HG02763 (cell line): ENCODE measurements around the gene COL4A6.
A peak's percentile ranks its signal among the peaks of the same experiment; 100 is the strongest.

Source experiments
- ATAC-seq: cut with Tn5 transposase; IDR thresholded peaks from one replicate; pipeline ENCODE4 v1.9.1; 2021; ENCODE audit warnings: mild to moderate bottlenecking, moderate library complexity; ENCODE audit not compliant: unreplicated experiment

Gene COL4A6

DNA sequence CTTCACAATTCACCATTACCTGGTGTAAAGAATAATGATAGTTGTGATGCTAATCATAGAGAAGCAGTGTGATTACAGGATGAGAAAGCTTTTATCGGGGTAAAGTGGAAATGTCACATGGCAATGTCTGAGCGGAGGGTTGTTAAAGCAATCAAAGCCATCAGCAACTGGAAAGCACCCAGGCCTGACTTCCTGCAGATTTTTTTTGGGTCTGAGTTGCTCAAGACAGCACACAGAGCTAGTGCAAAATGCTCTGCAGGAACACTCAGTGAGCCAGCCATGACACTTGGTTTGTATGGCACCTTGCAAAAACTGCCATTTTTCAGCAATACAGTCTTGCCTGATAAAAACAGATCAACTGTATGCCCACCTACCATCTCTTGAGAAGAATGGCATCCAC is 152.9 kb downstream of the COL4A6 start:
- no peak for ATAC-seq

DNA sequence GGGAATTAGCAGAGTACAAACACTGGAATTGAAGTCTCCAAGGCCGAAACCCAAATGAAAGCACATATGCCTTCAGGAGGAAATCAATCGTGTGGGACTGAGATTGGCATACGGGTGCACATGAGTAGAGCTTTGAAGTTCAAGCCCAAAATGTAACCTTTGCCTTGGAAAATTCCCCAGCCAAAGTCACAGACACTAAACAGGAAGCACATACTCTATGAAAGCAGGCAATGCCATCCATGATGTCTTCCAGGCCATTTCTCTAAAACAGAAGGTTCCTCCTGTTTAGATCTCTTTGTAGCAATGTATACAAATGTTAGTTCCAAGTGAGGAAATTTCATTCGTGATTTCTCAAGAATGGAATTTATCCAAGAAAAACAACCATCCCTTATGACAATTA is 162.5 kb downstream of the COL4A6 start:
- ATAC-seq: no peak

DNA sequence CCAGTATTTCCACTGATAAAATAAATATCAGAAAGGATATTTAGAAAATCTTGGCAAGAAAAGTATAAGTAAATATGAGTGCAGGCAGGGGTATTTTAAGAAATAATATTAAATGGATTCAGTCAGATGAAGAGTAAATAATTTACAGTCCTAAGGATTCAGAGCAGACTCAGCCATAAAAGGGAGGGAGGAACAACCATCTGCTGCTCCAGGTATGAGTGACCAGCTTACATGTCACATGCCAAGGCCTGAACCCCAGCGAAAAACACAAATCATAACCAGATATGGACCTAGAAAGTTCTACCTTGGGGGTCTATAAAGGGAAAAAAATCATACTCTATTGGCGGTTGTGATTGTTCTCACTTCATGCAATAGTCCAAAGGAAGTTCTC is 166.8 kb downstream of the COL4A6 start:
- no peak for ATAC-seq

DNA sequence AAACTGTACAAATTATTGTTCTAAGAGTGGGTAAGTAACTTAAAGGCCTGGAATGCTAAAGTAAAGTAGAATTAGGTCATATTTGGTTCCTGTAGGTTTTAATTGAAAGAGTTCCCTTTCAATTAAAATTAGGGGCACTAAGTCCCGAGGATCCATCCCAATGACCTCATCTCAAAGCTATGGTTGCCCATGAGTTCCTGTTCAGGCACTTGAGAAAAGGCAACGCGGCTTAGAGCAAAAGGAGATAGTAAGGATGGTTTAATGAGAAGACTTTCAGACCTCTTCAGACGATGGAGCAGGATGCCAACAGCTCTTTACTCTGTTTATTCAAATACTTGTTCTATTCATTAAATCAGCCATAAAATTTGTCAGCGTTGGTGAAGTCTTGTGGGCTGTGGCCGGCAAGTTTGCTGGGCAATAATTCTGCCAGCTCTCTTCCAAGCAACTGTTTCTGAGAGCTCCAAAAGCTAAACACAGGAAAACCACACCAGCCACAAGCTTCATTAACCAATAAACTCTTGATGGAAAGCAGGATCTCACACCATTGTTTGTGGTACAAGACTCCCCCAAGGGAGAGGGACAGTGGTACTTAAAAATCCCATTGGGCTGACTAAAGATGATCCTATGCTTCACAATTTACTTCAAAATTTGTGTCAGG is 167.4 kb downstream of the COL4A6 start:
- ATAC-seq: no peak

DNA sequence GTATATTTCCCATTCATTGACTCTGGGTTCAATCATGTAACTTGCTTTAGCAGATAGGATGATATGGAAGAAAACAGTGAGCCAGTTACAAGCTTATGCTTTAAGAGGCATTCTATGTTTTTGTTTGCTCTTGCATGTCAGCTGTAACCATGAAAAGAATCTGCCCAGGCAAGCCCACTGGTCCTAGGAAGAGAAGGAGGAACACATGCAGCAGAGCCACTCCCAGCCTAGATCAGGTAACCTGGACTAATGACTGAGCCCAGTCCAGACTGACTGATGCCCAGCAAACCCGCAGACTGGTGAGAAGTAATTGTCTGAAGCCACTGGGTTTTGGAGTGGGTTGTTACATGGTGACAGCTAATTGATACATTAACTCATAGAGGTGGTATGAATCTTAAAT is 167.9 kb downstream of the COL4A6 start:
- ATAC-seq: no peak

DNA sequence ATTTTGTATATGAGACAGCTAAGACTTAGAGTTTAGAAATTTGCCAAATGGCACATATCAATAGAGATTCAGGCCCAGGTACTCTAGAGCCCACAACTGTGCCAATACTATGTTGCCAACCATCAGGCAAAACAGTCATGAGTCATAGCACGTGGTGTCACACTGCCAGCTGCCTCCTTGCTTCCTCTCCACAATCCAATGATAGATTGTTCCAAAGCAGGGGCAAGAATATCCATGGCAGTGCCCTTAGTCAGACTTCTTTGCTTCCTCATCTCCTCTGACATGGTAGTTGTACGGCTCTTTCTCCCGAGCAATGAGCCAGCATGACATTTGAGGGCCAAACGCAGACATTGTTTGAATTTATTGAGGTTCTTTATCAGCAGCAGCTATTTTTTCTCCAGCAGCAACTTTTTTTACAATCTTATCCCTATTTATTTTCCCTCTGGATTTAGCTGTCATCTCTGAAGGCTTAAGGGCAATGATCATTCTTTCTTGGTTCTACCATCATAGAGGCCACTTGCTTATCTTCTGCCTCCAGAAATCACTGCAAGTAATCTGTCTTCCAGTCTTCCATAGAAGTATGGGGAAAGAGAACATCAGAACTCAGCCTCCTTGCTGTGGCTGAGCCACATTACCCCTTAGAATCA is 169.7 kb downstream of the COL4A6 start:
- ATAC-seq: no peak

DNA sequence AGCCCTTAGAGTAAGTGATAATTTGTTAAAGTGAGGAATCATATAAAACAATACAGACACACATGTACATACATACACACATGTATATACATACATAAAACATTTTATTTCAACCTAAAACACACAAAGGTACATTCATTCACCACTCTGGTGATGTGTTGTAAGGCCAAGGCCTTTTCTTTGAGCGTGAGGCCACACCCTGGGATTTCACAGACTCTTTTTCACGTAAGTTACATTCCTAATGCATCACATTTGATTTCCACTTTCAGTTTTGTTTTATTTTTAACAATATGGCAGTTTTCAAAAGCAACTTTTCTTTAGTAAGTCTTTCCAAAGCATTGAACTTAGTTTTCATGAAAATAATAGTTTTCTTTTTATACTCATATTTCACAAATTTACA is 170.7 kb downstream of the COL4A6 start:
- no peak for ATAC-seq

DNA sequence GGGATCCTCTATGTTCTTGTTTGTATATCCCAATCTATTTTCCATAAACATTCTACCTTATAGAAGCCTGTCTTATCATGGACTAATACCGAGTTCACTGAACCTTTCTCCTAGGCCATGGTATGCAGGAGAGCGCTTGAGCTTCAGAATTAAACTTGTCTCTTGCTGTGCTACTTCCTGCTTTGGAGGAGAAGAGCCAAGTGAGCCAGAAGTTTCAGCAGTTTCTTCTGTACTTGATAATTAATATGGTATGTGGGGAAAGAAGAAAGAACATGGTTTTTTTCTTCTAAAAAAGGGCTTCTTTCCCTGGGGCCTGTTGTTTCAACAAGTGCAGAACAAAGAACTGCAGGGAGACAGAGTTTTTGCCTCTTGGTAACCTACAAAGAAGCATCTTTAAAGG is 173.8 kb downstream of the COL4A6 start:
- ATAC-seq: no peak

DNA sequence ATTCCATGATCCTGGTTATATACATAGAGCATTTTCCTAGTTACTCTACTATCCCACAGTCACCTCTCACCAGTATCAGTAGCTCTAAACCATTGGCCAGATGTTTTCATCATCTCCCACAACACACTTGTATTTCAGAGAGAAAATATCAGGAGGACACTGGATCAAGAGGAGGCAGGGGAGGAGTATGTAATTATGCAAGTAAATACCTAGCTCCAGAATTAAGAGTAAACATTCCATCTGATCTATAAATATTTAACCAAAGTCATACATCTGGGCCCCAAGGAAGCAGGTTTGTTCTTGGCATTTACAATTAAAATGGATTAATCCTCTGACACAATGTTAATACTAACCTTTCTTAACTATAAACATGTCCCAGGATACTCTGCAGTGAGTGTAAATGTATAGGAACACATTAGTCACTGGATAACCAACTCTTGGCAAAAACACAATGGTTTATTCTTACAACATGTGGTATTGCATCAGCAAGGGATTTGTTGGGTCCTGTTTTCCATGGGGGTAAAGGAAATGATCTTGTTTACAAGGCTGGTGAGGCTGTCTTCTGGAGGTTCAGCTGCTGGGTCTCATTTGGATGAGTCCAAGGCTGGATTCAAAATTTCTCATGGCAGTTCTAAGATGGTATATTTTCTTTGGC is 176.5 kb downstream of the COL4A6 start:
- no peak for ATAC-seq

DNA sequence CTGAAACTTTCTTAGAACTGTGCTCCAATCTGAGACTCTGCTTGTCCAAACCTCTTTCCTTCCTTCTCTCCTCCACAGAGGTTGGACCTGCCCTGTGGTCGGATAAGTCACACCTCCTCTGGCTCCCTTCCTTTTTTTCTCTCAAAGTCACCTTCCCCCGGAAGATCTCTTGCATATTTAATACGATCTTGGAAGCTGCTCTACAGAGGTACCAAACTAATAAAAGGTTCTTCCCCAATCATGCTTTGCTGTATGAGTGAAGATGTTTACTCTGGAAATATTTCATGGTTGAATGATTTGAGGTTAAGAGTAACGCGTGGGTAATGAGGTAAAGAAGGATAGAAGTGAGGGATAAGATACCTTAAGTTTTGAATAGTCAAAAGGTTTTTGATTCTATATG is 180.7 kb downstream of the COL4A6 start:
- no peak for ATAC-seq

DNA sequence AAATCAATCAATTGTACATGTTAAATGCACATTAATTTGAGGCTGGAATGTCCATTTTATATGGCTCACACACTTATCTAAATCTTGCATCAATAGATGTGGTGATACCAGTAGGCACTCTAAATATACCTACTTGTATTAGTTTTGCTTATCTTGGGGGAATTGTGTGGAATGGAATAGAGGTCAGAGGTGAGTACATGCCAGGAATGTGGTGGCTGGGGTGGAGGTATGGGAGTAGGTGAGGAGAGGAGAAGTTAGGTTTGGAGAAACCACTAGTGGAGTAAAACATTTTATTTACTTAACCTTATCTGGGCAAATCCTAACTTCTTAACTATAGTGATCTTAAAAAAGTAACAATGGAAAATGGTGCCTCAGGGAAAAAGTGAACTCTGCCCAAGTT is 183.6 kb downstream of the COL4A6 start:
- no peak for ATAC-seq

DNA sequence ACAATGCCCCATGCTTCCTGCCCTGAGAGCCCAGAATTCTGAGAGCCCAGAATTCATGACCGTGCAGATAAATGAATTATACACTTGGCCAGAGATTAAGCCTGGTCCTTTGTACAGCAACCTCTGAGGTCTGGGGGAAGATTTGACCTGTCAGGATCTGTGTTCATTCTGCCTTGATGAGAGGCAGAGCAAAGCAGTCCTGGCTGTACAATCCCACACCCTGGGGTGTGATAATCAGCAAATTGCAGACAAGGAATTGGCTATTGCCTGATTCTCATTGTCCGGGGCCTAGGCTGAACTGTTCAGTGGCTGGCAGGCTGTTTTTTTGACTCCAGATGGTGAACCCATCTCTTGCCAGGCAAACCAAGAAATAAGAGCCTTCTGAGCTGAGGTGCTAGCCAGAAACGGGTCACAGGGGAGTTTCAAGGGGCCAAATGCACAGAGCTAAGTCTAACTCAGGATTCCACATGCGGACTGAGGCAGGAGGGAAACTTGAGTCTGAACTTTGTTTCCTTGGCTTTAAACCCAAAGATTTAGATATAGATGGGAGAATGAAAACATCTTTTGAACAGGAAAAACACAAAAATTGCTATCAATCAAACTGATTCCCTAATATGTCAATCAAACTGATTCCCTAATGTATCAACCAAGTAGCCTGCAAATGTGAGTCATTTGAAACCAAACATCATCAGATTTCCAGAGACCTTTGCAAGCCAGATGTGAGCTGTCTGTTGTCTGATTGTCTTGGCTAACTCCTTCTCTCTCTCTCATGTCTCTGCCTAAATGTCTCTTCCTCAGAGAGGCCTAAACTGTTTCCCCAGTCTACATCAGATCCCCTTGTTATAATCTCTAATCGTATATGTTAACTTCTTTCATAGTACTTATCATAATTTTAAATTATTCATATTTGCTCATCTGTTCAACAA is 187.3 kb downstream of the COL4A6 start:
- ATAC-seq: no peak

DNA sequence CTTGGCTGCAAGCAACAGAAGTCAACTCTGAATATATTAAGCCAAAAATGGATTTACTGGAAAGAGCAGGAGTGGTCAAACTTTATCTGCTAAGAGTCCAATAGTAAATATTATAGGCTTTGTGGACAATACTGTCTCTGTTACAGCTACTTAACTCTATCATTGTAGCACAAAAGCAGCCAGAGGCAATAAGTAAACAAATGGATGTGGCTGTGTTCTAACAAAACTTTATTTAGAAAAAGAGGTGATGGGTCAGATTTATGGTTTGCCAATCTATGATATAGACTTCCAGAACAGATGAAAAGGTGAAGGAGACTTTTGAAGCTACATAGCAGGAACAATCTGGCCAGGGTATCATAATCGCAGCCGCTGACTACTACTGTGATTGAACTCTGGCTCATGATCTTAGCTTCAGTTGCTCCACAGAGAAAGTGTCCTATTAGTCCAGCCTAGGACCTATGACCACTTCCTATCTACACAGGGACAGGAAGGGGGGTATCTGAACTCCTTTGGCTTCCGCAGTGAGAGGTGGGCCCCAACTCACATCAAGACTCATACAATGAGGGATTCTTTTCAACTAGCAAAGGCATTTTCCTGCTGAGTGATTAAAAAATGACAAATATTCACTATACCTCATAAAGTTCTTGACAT is 191.8 kb downstream of the COL4A6 start:
- no peak for ATAC-seq

DNA sequence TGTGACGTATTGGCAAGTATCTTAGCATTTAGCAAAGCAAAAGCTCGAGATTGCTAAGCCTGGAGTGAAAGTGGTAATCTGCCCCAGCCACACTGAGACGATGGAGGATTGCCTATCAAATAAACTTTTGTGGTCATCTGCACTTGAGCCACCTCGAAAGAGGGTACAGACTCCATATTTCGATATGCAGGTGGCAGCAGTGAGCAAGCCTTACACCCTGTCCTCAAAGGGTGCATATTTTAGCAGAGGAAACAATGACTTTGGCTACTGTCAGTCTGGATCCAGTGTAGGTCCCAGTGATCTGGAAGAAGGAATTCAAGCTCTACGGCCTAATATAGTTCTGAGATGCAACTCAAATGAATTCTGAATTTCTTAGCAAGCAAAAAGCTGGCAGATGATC is 192.8 kb downstream of the COL4A6 start:
- ATAC-seq: no peak

DNA sequence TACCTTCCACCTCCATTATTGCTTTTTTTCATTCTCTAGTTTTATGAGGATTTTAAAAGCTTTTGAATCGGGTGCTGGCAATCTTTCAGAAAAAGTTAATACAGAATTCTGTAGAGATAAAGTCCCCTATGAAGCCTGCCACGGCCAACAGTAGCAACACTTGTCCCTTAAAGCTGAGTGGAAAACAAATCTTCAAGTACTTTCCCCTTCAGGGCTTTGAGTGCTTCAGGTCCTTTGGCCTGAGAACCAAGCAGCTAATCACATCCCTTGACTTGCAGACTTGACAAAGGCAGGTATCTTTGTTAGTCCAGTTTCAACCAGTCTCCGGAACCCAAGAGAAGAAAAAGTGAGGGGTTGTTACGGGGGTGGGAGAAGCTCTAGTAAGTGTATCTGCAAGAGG is 202.2 kb downstream of the COL4A6 start:
- ATAC-seq: no peak

DNA sequence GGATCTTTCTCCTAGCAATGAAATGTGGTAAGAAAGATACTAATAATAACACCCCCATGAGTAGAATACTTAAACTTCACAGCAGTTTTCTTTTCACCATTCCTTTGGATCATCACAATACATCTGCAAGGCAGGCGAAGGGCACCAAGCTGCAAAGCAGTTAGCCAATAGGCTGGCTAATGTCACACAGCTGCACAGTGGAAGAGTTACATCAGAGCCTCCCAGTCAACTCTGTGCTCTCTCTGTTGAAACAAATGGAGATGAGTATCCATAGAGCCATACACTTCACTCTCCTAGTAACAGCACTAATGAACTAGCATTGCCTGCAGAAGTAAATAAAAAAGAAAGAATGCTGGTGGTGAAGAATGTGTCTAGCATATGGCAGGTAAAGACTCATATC is 207.6 kb downstream of the COL4A6 start:
- no peak for ATAC-seq

DNA sequence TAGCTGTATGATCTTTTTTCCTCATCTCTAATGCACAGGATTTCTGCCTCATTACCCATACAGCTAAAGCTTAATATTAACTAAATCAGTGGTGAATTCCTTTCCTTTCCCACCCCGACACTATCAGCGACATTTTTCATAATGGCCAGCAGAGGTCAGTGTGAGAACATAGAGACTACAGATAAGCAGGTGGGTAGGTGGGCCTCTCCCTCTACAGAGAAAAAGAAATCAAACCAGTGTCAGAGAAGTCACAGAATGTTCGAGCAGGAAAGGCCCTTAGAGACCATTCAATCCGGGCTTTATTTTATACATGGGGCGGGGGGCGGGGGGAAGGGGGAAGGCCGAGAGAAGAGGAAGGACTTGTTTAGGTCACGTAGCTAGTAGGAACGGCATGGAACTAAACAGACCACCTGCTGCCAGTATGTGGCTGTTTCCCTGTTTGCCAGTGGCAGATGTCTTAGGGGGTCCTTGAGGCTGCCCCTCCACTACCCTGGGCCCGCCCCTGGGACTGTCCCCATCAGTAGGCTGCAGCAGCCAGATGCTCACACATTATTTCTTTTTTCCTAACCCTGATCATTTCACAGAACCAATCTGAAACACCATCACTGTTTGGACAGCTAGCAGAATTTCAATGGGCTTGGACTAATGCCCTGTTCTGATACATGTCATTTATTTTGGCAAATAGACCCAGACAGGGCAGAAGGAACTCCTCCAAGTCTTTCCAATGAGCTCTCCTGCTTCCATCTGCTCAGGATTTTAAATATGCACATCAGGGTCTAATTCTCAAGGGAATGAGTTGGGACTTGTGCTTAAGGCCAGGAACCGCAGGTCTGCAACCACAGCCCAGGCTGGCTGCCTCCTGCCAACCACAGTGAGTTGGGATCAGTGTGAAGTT is 213.2 kb downstream of the COL4A6 start:
- peak; percentile 54 for ATAC-seq

DNA sequence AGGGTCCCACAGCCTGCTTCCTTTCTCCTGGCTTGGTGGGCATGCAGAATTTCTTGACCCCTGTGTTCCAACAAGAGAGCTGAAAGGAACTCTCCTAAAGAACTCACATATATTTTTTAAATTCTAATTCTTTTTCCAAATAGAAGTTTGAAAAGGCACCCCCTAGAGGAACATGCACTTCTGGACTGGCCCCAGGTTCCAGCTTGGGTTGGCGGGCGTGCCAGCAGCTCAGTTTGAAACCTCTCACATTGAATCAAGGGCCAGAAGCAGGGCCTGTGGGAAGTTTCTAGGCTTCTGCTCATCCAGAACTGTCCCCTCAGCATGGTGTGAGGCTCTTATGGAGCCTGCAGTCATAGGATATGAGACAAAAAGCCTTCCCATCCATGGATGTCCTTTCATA is 214.0 kb downstream of the COL4A6 start:
- ATAC-seq: no peak

DNA sequence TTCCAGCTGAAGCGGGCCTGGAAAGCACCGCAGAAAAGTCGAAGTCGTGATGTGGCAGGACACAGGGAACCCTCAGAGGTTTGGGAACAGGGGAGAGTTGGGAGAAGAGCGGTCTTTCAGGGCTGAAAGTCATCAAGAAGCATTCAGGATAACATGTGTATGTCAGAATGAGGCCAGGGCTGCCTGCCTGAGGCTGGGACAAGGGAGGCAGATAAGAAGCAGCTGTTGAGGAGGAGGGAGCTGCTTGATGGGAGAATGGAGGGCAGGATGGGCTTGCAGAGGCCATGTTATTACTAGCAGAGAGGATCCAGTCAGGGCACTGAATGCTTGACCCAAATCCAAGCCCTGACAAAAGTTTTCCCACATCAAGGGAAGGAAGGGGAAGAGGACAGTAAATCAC is 214.6 kb downstream of the COL4A6 start:
- ATAC-seq: no peak

DNA sequence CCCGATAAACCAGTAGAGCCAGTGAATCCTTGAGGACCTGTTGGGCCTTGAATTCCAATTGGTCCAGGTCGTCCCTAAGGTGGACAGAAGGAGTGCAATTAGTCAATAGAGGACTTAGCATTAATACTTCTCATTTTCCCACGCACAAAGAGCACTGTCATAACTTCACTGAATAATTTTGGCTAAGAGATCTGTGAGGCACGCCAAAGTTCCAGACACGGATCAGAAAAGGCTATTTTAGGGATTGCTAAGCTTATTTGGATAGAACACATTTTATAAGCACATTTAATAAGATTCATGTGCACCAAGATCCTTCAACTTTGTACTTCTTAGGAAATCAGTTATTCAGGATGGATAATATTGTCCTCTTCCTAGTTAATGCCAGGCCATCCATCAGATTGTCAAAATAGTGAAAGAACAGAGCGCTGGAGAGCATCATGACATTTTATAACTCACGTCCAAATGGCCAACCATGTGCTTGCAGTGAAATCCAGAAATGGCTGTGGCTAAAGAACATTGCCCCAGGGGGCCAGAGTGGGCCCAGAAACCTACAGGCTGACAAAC is 216.8 kb downstream of the COL4A6 start:
- no peak for ATAC-seq
